ENCODE measurements around the gene AP2B1.
"Not testable (repeated sequence)": the region's sequence is repeated elsewhere in the genome, so short reads cannot be mapped to it uniquely, and the experiment has no call there.

AP2B1 gene

DNA sequence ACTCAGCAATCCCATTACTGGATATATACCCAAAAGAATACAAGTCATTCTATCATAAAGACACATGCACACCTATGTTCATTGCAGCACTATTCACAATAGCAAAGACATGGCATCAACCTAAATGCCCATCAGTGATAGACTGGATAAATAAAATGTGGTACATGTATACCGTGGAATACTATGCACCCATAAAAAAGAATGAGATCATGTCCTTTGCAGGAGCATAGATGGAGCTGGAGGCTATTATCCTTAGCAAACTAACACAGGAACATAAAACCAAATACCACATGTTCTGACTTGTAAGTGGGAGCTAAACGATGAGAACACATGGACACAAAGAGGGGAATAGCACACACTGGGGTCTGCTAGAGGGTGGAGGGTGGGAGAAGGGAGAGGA, 116.2 kb downstream of the AP2B1 start:
- DNase-seq = not testable (repeated sequence)

DNA sequence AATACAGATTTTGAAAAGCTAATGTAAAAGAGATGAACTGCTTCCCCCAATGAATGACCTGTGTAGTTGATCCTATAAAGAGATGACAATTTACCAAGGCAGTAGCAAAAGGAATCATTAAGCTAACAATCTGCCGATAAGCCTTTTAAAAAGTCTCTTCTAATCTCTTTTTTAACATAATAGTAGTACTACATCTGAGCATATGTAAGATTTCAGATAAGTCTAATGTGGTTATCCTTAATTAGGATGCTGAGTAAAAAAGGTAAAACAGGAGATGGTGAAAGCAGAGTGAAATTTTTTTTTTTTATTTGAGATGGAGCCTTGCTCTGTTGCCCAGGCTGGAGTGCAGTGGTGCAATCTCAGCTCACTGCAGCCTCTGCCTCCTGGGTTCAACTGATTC, 118.1 kb downstream of the AP2B1 start:
- DNase-seq = no peak

DNA sequence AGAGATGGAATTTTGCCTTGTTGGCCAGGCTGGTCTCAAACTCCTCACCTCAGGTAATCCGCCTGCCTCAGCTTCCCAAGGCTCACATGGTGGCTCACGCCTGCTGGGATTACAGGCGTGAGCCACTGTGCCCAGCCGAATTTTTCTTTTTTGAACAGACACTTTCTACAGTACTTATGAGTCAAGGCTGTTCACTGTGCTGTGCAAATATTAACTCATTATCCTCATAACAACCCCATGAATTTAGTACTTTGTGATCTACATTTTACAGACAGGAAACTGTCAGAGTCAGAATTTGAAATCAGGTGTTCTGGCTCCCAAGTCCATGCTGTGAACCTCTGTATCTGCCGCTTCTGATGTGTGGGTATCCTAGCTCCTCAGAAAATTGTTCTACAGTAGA, 118.6 kb downstream of the AP2B1 start:
- peak in 1 of 3 experiments; percentile 30 for DNase-seq

DNA sequence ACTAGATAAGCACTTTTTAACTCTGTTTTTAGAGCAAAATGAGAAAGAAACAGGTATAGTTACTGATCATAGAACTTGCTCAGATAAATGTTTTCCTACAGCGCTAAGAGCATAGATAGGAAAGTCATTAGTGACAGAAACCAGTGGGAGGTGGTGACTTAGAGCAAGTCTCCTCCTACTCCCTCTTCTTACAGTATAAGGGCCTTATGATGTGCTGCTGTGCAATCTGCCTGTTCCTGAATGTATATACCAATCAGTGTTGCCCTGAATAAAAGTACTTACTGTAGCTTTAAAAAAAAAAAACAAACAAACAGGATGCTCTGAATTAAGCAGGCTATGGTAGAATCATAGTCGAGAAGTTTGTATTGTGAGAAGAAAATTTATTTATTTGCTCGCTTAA, 121.0 kb downstream of the AP2B1 start:
- DNase-seq = peak in 1 of 3 experiments; percentile 6

DNA sequence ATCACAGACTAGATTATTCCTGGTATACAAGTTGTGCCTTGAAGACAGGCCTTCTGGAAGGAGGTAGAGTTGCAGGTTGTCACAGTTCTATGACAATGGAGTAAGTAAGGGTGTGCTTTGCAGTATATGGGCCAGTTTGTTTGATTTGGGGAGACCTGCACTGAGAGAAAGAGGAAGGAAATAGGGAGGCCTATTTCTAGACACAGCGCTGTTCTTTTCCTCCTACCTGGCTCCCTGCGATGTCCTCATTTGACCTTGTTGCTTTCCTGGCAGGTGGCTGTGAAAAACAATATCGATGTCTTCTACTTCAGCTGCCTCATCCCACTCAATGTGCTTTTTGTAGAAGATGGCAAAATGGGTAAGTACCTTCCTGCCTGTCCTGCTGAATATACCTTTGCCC, 121.8 kb downstream of the AP2B1 start:
- peak in 1 of 3 experiments; percentile 6 for DNase-seq

DNA sequence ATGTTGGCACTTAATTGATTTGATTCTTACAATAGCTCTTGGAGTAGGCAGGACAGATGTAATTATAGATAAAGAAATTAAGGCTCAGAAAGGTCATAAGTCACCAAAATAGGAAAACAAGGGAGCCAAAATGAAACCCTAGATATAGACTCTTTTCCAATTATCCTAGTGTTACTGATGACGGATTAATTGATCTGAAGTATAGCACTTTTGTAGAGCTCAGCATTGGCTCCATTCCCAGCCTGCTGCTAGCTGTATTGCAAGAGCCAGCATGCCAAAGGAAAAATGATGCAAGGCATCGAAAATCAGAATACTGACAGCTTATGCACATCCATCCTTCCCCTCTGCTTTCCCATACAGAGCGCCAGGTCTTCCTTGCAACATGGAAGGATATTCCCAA, 122.8 kb downstream of the AP2B1 start:
- DNase-seq = peak in 1 of 3 experiments; percentile 52

DNA sequence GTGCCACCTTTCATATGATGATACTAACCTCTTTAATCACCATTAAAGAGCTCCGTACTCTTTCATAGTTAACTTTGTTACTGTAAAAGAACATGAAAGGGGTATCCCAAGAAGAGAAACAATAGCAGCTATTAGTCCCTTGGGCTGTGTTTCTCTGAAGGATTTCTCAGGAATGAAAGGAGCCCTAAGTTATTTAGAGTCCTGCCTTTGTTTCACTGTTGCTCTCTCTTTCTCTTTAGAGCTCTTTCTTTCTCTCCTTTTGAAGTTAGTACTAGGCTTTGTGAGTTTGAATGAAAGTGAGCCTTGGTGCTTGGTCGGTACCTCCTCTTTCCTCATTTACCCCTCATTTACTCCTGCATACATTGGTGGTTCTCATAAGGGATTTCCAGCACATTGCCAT, 123.8 kb downstream of the AP2B1 start:
- DNase-seq = no peak

DNA sequence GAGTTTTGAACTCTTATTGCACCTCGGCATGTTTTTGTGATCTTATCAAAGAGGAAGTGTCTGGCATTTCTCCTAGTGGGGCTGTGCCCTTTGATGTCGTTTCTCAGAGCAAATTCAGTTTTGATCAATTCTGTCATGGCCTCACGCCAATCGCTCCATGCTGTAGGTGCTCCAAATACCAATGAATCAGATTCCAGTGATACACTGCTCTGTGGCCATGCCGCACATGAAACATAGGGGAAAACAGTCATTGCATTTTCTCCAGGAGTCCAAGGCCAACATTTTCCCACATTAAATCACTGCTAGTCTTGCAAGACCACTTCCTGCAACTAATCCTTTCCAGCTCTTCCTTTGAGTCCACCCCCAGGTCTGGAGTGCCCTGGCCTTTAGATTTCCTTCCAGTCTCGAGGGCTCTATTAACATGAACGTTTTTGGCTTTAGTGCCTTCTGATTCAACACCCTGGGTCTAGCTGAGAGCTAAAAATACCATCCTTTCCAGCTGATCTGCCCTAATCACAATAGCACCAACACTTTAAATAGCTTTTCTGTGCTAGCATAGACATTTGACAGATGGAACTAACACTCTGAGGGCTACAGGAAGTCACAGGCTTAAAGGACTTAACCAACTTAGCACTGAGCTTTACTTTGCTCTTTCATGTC, 126.1 kb downstream of the AP2B1 start:
- DNase-seq = no peak

DNA sequence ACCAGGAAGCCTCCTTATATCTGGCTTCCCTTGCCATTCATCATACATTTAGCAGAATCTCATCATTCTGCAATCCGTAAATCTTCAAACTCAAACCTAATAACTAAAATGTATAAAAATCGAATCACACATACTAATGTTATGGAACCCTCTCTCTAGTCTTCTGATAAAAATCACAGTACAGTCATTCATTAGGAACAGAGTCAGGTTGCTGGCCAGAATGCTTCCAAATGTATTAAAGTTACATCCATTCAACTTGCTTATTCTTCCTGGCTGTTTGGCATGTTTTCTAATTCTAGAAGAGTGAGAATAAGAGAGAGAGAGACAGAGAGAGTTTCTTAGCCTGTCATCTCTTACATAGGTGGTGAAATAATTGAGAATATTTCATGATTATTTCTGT, 127.9 kb downstream of the AP2B1 start:
- no peak for DNase-seq

DNA sequence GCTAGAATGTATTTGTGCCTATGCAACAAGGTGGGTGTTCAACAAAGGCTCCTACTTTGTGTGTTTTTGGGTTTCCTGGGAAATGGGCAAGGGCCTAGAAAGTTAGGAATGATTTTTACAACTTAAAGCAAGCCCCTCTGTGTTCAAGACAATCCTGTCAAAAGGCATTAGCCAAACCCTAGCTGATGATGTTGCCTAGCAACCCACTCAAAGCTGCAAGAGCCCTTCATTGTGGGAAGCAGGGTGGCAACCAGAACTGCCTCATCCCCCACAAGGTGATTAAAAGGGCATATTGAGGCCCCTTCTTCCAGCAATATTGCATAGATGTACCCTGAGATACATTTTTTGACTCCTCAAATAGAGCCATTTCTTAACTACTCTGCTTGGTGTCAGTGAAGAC, 128.3 kb downstream of the AP2B1 start:
- peak; percentile 36 to 74 (median 56) for DNase-seq

DNA sequence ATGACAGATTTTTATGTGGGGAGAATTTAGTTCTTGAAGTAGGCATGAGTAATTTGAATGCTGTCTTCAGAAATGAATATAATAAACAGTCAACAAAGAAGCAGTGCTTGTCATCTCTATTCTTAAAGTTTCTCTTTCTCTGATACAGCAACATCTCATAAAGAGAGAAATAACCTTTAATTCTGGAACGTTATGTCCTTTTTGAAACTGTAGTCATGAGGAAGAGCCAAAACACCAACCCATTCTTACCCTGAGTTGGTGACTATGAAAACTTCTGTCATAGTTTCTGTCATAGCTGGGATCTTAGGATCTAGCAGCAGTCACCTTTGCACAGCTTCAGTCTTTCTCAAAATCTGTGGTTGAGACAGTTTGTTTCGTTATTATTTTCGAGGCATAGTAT, 129.1 kb downstream of the AP2B1 start:
- DNase-seq = no peak

DNA sequence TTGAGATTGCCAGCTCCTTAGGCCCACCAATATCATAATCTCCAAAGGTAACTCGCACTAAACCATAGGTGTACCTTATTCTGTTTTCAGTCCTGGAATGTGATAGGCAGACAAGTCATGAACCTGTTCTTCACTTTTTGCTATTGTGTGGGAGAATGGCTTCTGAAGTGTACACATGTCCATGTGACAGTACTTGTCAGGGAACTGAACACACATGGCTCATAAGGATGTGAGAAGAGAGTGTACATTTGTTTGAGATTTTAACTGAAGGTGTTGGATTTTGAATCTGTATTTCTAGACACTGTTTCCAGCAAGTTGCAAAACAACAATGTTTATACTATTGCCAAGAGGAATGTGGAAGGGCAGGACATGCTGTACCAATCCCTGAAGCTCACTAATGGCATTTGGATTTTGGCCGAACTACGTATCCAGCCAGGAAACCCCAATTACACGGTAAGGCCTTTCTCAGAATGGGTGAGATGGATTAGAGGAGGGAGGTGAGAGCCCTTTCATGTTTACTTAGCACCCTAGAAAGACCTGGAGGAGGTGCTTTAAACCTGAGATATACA, 129.9 kb downstream of the AP2B1 start:
- no peak for DNase-seq

DNA sequence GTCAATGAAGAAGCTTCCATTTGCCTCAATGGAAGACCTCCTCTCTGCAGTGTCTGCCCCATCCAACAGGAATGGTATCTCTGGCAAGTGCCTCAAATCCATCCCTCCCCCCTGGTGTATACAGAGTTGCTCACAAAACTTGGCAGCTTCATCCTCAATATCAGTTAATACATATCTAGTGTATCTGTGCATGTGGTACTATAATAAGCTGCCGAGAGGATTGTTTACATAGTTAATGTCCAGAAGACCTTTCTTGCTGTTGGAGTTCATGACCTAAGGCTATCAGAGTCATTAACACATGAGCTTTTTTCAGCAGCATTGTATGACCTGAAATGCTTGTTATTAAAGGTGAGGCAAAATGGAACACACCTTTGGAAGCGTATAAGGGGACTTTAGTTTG, 130.4 kb downstream of the AP2B1 start:
- DNase-seq = peak in 2 of 3 experiments; percentile 6 to 58

DNA sequence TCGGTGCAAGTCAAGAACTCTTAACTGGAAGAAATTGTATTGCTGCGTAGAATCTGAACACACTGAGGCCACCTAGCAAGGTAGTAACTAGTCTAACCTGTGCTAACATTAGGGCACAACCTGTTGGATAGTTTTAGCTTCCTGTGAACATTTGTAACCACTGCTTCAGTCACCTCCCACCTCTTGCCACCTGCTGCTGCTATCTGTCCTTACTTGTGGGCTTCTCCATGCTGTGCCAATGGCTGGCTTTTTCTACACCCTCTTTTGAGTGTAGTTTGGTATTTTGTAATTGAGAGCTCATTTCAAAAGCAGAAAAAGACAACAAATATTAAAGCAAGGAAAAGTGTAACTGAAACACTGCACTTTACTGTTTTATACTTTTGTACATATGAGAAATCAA, 136.6 kb downstream of the AP2B1 start:
- DNase-seq = no peak

DNA sequence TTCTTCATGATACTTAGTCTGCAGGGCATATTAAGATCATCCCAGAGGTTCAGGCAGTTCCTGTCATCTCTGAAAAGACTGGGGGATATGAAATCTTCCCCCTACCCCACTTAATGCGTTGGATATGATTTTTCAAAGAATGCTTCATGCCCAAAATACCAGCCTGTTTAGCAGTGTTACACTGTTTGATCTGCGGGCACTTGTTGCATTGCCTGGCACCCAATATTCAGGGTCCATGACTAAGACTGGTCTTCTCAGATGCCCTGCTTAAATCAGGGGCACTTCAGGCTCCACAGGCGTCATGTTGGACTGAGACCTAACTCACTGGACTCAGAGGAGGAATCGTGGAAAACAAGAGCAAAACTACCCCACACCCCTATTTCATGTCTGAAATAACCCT, 137.9 kb downstream of the AP2B1 start:
- DNase-seq = no peak

DNA sequence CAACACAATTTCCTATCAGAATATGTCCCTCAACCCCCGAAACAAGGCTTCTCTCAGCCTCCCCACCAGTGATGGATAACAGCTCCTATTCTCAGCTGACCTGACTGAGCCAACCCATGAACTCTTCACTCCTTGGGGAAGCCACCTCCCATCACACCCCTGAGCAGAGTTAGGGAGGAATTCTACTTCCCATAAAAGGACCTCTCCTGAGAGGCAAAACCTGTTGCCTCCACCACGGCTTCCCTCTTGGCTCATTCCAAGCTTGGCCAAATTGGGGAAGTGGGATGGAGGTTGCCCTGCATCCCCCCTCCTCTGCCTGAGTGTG, 138.6 kb downstream of the AP2B1 start:
- DNase-seq = no peak

DNA sequence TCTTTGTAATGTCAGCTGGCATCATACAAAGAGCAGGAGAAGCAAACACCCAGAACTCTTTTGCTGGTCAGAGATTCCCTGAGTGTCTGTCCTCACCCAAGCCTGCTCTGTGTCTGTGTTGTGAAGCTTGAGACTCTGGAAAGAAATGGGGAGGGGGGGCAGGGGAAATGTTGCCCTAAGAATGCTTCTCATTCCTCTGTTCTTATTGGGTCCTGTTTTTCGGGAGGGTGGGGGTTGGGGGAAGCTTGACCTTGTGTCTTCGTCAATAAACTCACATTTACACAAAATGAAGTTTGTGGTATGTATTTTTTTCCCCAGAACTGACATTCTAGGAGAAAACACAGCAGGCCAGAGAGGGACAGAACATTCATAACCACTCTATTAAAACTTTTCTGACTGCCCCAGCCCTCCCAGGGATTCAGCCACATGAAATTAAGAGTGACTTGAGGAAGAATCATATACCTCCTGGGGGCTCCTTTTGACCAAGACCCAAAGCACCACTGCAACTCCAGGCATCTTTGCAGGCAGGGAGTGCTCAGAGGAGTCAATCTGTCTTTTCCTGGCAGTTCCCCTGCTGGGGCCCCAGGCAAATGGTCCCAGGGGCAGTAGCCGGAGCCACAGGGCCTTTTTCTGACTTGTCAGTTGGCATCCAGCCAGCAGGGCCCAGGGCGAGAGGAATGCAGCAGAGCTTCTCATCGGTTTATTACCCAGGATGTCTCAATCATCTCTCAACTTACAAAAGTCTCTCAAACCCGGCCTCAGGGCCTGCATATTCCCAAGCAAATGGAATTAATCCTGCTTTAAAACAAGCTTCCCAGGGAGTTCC, 139.2 kb downstream of the AP2B1 start:
- peak in 2 of 3 experiments; percentile 5 to 67 for DNase-seq

DNA sequence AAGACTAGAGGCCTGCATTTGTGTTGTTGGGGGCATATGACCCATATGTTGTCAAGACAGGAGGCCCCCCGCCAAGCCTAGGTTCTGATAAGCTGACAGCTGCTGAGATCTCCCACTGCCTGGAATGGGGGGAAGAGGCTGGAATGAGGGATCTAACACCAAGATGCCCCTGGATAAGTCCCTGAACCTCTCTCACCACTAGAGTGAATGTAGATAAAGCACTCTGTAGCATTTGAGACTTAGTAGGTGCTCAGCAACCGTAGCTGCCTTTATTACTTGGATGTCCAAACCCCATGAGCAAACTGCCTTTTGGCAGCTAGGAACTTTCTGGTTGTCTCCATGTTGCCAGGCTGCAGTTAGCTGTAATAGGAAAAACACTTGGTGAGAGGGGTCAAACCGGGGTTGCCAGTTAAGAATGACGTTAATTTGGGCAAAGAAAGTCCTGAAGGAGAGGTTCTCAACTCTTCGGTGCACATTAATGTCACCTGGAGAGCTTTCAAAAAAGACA, 139.9 kb downstream of the AP2B1 start:
- peak in 1 of 3 experiments; percentile 90 for DNase-seq

DNA sequence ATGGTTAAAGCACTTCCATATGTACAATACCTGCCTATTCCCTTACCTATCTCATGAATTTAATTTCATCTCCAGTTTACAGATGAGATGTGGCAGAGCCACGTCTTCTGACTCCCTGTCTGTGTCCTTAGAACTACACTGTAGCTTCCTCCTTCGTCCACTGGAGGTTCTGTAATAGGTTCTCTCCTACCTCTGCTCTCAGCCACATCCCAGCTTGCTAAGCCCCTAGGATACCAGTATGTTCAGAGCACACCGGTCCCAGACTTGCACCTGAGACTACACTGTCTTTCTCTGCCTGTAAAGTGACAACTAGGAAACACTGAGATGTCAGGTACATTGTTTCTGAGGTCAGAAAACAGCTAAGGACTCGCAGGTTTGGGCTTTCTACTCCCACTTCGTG, 140.5 kb downstream of the AP2B1 start:
- no peak for DNase-seq

DNA sequence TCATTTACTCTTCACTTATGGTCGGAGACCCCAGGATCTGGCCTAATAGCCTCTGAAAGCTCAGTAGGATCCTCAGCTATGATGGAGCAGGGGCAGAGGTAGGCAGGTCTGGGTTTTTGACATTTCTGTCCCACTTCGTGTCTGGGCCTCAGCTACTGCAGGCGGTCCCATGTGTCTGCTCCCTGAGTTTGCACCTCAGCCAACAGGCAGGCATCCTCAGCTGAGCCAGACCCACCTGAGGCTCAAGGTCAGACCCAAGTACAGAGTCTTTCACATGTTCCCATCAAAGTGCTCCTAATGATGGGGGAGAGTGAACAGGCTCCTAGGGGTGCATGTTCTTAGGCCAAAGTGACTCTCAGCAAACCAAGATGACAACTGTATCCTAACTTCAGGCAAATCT, 141.4 kb downstream of the AP2B1 start:
- no peak for DNase-seq

DNA sequence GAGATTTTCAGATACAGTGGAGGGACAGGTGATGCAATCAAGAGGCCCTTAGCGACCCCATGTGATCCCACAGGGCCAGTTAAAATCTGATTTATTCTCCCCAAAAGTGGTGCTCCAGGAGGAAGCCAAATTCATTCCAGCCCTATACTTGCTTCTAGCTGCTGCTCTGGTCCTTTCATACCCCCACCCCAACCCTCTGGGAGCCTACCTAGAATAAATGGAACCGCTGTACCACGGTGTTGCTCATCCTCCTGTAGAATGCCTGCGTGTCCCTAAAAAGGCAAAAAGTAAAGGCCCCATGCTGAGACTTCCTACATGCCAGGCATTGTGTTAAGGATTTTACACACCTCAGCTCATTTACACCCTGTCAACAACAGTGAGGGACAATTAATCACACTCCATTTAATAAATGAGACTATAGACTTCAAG, 142.3 kb downstream of the AP2B1 start:
- DNase-seq = peak in 2 of 3 experiments; percentile 14 to 45

DNA sequence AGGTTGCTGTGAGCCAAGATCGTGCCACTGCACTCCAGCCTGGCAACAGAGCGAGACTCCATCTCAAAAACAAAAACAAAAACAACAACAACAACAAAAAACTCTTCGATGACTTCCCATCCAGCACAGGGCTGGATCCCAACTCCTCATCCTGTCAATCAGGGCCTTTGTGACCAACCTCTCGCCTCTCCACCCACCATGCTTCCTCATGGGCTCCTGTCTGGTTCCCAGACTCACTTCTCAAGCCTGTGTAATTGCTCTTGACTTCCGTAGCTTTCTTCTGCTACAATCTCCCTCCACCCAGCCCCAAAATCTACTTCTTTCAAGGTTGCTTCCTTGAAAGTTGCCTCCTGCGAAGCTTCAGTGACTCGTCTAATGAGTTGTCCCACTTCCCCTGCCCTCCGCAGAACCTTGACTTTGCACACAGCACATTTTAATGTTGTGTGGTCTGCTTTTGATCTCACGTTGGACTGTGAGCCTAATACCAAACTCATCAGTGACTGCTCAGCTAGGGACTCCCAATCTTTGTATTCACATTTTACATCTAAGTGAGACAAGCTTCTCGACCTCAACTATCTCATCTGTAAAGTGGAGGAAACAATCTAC, 143.4 kb downstream of the AP2B1 start:
- no peak for DNase-seq

DNA sequence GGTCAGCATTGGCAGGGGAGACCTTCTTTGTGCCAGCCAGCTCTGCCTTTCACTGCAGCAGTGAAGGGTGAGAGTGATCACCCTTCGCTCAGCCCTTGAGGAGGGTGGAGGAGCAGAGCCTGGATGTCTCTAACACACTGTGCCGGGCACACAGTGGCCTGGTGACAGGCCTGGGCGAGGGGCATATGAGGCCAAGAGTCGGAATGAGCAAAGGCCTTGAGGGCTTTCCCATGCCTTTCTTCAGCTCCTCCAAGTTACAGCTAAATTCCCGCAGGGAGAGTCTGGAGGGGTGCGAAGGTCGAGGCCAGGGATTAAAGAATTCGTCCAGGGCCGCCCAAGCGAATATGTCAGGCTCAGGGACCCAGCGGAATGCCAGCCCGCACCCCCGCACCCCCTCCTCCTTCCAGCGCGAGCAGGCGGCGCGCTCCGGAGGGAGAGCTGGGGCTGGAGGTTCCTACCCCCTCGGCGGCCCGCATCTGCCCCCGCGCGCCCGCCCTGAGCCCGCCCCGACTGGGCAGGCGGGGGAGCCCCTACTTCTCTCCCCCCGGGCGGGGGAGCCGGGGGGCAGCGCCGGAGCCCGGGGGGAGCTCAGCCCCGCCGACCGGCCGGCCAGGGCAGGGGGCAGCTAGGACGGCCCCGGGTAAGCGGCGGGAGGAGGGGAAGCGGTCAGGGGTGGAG, 144.3 kb downstream of the AP2B1 start, which contains the start of gene RASL10B:
RASL10B (plus strand) TSS at position 401 of the 678 bp plus-strand sequence. CDS start 3,546 bp downstream, outside the sequence.
- peak; percentile 55 to 63 (median 60) for DNase-seq
